HL-60/S4 (cell line): Measurements from ENCODE around the gene EMC8.
"Not testable (repeated sequence)": the region's sequence is repeated elsewhere in the genome, so short reads cannot be mapped to it uniquely, and the experiment has no call there.

Experiments used
- in situ Hi-C: fragments of 300-500 bp; cut with MboI; formaldehyde crosslinking; loops from 2 replicates; pipeline ENCODE4 v1.14.3; 2022; ENCODE audit warnings: low sequenced_read_pairs

The EMC8 gene

DNA sequence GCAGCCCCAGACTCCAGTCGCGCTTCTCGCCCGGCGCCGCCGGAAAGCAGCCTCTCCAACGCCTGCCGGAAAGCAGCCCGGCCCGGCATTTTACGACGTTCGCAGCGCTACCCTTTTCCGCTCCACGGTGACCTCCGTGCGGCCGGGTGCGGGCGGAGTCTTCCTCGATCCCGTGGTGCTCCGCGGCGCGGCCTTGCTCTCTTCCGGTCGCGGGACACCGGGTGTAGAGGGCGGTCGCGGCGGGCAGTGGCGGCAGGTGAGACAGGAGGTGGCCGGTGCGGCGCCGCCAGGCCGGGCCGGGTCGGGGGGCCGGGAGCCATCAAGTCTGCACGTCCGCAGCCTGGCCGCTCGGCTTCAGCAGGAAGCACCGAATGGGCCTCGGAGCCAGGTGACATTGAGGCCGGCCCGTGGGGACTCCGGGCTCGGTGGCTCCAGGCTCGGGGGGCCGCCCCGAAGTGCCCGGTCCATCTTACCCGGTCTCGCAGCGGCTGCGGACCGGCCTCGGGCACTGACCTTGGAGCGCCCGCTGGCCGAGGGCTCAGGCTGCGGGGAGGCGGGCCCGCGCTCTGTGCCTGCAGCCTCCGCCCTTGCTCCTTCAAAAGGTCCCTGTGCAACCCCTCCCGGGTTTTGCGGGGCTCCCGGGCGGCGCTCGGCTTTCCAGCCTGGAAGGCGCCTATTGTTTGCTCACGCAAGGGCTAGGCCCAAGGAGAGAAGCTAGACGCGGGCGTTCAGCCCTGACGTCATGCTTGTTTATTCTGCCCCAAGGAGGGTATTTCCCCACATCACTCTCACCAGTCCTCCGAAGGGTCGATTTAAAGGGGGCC lies at the start of gene EMC8, which contains the start of gene COX4I1:
TSS of gene EMC8 (minus strand) at position 48 of the 824 bp plus-strand sequence. CDS start 249 bp downstream, outside the sequence.
TSS of gene COX4I1 (plus strand) at position 199 of the 824 bp plus-strand sequence. CDS start 1,511 bp downstream, outside the sequence.
- in situ Hi-C loops, result loop anchor here (25.0 kb wide), 2 partner anchors 112 to 713 kb away; partner anchors contain the start of genes FOXF1 and GINS2

DNA sequence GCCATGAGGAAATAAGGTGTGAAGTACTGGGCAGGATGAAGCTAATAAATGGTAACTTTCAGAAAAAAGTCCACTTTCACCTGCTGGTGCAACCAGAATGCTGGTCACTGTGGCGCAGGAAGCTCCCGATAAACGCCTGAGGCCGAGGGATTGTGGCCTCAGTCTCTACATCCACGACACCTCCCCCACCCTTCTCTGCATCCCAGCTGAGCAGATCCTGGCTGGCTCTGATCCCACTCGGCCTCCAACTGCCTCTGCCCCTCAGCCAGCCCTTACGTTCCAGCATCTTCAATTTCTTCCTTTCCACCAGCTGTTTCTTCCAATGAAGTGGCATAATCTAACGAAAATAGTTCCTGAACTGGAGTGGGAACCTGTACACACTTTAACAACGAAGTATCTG lies 49.6 kb upstream of the EMC8 start:
- in situ Hi-C loops, result no loop called here

DNA sequence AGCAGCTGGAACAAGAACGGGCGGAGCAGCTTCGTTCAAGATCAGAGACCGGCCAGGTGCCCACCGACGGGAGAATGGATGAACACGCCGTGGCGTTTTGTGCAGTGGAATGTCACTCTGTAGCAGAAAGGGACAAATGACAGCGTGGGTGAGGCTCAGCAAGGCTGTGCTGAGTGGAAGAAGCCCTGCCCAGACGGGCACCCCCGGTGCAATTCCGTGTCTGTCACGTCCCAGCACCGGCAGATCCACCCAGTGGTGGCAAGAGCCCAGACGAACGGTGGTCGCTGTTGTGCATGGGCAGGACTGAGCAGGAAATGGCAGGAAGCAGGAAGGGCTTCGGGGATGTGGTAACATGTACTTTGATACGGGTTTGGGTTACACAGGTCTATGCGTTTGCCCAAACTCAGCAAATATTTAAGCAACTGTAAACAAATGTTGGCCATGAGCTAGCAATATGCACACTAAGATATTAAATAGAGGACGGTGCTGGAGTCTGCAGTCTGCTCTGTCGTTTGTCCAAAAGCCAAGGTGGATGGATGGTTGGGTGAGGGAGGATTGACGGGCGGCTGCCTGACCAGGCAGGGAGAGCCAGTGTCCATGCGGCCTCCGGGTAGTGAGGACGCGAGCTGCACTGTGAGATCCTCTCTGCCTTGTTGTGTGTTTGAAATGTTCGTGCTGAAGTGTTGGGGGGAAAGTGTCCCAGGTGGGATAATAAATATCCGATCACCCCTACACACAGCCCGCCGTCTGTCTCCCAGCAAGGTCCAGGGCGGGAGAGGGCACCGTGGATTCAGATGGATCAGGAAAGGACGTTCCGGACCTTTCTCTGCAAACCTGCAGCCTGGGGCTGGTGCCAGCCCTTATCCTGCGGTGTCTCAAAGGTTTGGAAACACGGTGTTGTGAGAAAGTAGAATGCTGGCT lies 48.6 kb upstream of the EMC8 start:
- in situ Hi-C loops, result no loop called here

GRCh38 chr16:85847036-85847435 lies 47.7 kb upstream of the EMC8 start:
- in situ Hi-C loops, result no loop called here

GRCh38 chr16:85846461-85846860 lies 47.1 kb upstream of the EMC8 start:
- in situ Hi-C loops, result no loop called here

- in situ Hi-C loops, result no loop called here
These were observed 45.9 kb upstream of the EMC8 start for GRCh38 chr16:85845266-85845665.

DNA sequence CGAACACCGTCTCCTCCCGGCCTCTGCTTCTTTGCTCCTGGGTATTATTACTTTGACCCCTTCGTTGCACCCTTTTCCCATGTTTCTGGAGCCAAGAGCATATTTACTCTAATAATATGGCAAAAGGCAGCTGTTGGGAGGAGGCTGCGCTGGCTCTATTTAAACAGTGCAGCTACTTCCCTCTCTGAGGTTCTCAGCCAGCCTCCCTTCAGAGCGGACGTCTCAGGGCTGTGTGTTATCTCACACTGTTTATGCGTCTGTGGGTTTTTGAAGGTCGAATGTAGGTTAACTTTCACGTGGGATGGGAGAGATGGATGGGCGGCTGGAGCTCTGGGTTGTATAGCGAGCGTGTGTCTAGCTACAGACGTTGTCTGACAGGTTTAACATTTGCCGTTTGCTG lies 45.4 kb upstream of the EMC8 start:
- in situ Hi-C loops, result no loop called here

DNA sequence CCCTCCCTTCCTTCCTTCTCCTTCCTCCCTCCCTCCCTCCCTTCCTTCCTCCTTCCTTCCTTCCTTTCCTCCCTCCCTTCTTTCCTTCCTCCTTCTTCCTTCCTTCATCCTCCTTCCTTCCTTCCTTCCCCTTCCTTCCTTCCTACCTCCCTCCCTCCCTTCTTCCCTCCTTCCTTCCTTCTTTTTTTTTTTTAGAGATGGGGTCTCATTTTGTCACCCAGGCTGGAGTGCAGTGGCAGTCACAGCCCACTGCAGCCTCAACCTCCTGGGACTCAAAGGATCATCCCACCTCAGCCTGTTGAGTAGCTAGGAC lies 44.8 kb upstream of the EMC8 start:
- in situ Hi-C loops, result no loop called here

DNA sequence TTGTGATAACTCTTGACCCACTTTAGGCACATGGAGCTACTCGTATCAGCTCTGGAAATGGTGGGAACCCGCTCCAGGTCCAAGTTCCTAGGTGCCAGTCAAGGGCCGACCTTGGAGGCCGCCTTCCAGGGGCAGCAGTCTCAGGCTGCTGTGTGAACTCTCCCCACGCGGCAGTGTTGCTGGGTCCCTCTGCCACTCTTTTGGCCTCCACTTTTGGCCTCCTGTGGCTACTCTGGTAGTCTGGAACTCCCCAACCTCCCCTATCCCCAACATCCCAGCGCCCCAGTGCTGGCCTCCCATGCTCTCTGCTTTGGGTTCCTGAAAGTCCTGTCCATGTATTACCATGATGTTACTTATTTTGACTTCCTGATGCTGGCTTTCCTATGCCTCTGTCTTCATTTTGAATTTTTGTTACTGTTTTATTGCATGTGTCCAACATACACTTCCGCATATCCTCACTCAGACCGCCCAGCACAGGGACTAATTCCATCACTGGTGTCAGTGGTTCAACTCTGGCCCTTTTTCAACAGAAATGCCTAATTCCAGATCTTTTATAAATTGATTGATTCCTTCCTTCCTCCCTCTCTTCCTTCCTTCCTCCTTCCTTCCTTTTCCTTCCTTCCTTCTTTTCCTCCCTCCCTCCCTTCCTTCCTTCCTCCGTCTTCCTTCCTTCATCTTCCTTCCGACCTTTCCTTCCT lies 44.3 kb upstream of the EMC8 start:
- in situ Hi-C loops, result no loop called here

GRCh38 chr16:85842848-85843247 lies 43.5 kb upstream of the EMC8 start:
- in situ Hi-C loops, result no loop called here

DNA sequence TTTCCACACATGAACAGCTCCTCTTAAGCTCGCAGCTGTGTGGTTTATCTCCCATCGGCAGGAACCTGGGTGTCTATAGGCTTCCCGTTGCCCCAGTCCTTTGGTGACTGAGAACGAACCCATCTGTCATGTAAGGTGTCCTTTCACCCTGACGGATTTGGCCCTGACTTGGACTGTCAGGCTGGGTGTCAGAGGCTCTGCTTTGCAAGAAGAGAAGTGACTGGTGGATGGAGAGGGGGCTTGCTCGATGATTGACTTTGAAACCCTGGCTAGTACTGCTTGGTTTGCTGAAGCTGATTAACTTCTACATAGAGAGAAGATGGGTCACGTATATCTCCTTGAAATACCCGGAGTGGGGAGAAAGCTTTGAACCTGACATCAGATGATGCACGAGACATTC lies 43.1 kb upstream of the EMC8 start:
- in situ Hi-C loops, result no loop called here

- in situ Hi-C loops, result no loop called here
These were observed 41.5 kb upstream of the EMC8 start for GRCh38 chr16:85840801-85841200.

- in situ Hi-C loops, result no loop called here
These were observed 41.1 kb upstream of the EMC8 start for GRCh38 chr16:85840395-85840794.

DNA sequence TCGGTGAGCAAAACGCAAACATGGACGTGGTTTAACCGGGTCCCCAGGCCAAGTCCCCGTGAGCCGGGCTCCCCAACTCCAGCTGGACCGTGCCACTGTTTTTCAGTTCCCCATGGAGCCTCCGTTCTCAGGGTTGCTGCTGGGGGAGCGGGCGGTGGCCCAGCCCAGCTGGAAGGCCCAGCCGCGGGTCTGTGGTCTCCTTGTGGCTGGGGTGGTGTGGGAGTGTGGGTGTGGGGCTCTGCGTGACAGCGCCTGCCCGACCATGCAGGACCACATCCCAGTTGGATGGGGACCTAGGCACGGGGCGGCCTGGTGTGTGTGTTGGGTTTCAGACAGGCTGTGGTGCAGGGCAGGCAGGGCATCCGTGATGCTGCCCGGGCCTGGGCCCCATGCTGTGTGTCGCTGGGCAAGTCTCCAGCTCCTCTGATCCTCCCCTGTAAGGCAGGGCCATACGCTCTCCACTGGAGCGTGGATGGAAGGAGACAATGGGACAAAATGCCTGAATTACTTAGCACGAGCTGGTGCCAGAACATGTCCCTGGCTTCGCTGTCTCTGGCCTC lies 40.4 kb upstream of the EMC8 start:
- in situ Hi-C loops, result no loop called here

GRCh38 chr16:85838876-85839585 lies 39.7 kb upstream of the EMC8 start:
- in situ Hi-C loops, result no loop called here

DNA sequence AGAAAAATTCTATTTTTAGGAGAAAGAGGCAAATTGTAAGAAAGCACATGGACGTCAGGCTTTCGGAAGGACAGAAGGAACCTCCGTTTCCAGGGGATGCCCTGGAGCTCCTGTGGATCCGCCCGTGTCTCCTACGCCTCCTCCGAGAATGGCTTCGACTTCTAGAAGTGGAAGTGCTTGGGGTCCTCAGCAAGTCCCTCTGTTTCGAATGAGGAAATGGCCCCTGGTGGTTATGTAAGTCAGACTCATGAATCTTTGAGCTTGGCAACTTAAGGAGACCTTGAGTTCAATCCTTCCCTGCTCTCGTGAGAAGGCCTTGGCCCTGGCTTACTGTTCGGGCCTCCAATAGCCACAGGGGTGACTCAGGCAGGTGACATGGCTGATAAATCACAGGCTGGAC lies 39.0 kb upstream of the EMC8 start:
- in situ Hi-C loops, result no loop called here

DNA sequence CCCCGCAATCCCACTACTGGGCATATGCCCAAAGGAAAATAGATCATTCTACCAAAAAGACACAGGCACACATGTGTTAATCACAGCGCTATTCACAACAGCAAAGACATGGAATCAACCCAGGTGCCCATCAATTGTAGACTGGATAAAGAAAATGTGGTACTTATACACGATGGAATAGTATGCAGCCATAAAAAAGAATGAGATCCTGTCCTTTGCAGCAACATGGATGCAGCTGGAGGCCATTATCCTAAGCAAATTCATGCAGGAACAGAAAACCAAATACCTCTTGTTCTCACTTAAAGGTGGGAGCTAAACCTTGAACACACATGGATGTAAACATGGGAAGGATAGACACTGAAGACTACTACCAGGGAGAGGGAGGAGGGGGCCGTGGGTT lies 38.3 kb upstream of the EMC8 start:
- in situ Hi-C loops, result not testable (repeated sequence)

- in situ Hi-C loops, result no loop called here
These were observed 37.6 kb upstream of the EMC8 start for GRCh38 chr16:85836706-85837582.

DNA sequence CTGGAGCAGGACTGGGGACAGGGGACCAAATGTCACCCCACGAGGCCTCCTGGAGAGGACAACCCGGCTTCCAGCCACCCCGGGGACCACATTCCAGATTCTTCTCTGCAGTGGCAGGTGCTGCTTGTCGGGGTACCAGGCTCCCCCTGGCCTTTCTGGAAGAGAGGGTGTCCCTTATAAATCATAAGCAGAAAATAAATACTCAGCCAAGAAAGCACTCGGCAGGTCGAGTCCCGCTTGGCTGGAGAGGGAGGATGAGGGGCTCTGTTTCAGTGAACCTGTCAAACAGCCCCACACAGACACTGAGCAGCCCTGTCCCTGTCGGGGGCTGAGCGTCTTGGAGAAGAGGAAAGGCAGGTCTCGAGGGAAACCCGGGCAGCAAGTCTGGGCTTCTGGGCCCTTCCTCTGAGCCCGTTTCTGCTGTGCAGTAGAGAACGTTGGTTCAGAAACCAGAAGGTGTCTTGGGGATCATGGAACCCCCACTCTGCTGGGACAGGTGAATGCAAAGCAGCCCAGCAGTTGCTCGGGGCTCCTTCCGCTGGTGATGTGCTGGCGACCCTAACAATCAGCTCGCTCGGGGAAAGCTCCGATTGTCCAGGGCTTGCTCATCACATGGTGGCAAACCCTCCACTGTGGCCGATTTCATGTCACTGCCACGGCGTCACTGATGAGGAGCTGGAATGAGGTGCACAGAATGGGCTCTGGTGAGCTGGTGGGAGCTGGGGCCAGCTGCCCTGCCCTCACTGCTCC lies 36.8 kb upstream of the EMC8 start:
- in situ Hi-C loops, result no loop called here
